Activated B cell treated with CpG ODN at 0.5 μM for 24 hours (primary cell): Measurements from ENCODE around the gene LYPLA2. TPM values are rescaled to one million over a fixed set of nuclear protein-coding genes. Genes with fewer than 3 reads are reported as not detected.
"Not testable (repeated sequence)": the region's sequence is repeated elsewhere in the genome, so short reads cannot be mapped to it uniquely, and the experiment has no call there.

Source experiments
- ATAC-seq: fragments of 200-7000 bp; cut with Tn5 transposase; one replicate; pipeline ENCODE4 v1.10.0; 2021; ENCODE audit warnings: low read depth, mild to moderate bottlenecking, moderate library complexity
- CTCF ChIA-PET: fragments of 350-600 bp; sonication (Branson Sonifier 250); formaldehyde crosslinking; loops from one replicate; lab custom pipeline; 2021; ENCODE audit warnings: antibody characterized with exemption; lab: Charles Lee
- POLR2A ChIA-PET: fragments of 350-600 bp; sonication (Branson Sonifier 250); formaldehyde crosslinking; loops from one replicate; lab custom pipeline; 2021; ENCODE audit warnings: antibody characterized with exemption; lab: Charles Lee
- DNase-seq: peaks from one replicate; pipeline ENCODE4 v3.0.0; 2022
- H3K27ac Mint-ChIP-seq: one replicate; pipeline ENCODE4 v1.8.0; 2020; ENCODE audit warnings: mixed read lengths
- H3K27me3 Mint-ChIP-seq: one replicate; pipeline ENCODE4 v1.8.0; 2021; ENCODE audit warnings: mixed read lengths
- H3K36me3 Mint-ChIP-seq: one replicate; pipeline ENCODE4 v1.8.0; 2021; ENCODE audit warnings: low read depth, mixed read lengths
- H3K4me1 Mint-ChIP-seq: one replicate; pipeline ENCODE4 v1.8.0; 2021; ENCODE audit warnings: mixed read lengths
- H3K4me3 Mint-ChIP-seq: one replicate; pipeline ENCODE4 v1.8.0; 2020; ENCODE audit warnings: mild to moderate bottlenecking, mixed read lengths
- H3K9me3 Mint-ChIP-seq: one replicate; pipeline ENCODE4 v1.8.0; 2020; ENCODE audit warnings: mixed read lengths
- CTCF ChIP-seq: fragments of 200-600 bp; IDR thresholded peaks from one replicate; pipeline ENCODE4 v1.8.0; 2022; ENCODE audit warnings: antibody characterized with exemption, mild to moderate bottlenecking
- intact Hi-C: fragments of 100-400 bp; cut with micrococcal nuclease; formaldehyde crosslinking; loops from one replicate; pipeline ENCODE4 v1.15.1; 2024
- total RNA-seq: library from RNA; stranded (reverse); gene quantifications from 2 replicates; pipeline ENCODE4 v1.2.3, GENCODE V29; 2022

Gene LYPLA2
- total RNA-seq, 1 donor from 2014 or later: 81.6 TPM

GRCh38 chr1:23825762-23826522 is 35.0 kb downstream of the LYPLA2 start:
- peak overlapping the region; percentile 96 for H3K4me3 Mint-ChIP-seq
- CTCF ChIA-PET: interaction anchor here (0.6 to 4.9 kb wide), 3 partner anchors 15 to 91 kb away, joined by 3 to 36 read pairs (median 6); no protein-coding TSS in a partner anchor
- peak; percentile 27 for ATAC-seq
- H3K27me3 Mint-ChIP-seq: no peaks in the 10 kb centered on the region
- no peaks in the 10 kb centered on the region for H3K9me3 Mint-ChIP-seq
- H3K36me3 Mint-ChIP-seq: peaks cover 5% of the 10 kb centered on the region
- intact Hi-C loops: loop anchor here (1.0 kb wide), 5 partner anchors 12 to 90 kb away; partner anchors contain the start of genes FUCA1 and GALE
- POLR2A ChIA-PET: interaction anchor here (0.6 to 3.8 kb wide), 30 partner anchors 9 to 1513 kb away, joined by 3 to 44 read pairs (median 5); partner anchors contain the start of genes CNR2, GALE, PITHD1 and PNRC2
- peak overlapping the region; percentile 95 for H3K27ac Mint-ChIP-seq
- no peak for TF ChIP-seq CTCF
- DNase-seq: no peak
- H3K4me1 Mint-ChIP-seq: peaks cover 20% of the 10 kb centered on the region

- H3K27me3 Mint-ChIP-seq, CTCF ChIA-PET, H3K27ac Mint-ChIP-seq, H3K9me3 Mint-ChIP-seq, H3K36me3 Mint-ChIP-seq, intact Hi-C loops, DNase-seq, ATAC-seq: not testable (repeated sequence)
- Mint-ChIP-seq H3K4me1 (peaks cover 20% of the 10 kb centered on the region), H3K4me3 (peak overlapping the region; percentile 96)
- POLR2A ChIA-PET: interaction anchor here (0.6 to 3.8 kb wide), 3 partner anchors 26 to 155 kb away, joined by 3 to 43 read pairs (median 27); partner anchors contain the start of gene GALE
Observed at GRCh38 chr1:23826590-23826989, 35.6 kb downstream of the LYPLA2 start.

- no peak for TF ChIP-seq CTCF
- H3K27ac Mint-ChIP-seq: no peak overlapping the region
- ATAC-seq (no peak), DNase-seq (no peak)
- peaks cover 5% of the 10 kb centered on the region for H3K36me3 Mint-ChIP-seq
- CTCF ChIA-PET: interaction anchor here (1.0 kb wide), 1 partner anchor 122 kb away, joined by 3 read pairs; no protein-coding TSS in a partner anchor
- H3K9me3 Mint-ChIP-seq: no peaks in the 10 kb centered on the region
- no peaks in the 10 kb centered on the region for H3K27me3 Mint-ChIP-seq
- POLR2A ChIA-PET: interaction anchor here (0.7 kb wide), 2 partner anchors 36 to 83 kb away, joined by 3 to 8 read pairs; no protein-coding TSS in a partner anchor
- intact Hi-C loops: no loop called here
- H3K4me3 Mint-ChIP-seq: peak overlapping the region; percentile 16
- H3K4me1 Mint-ChIP-seq: peaks cover 20% of the 10 kb centered on the region
Observed at GRCh38 chr1:23827717-23828116, 36.8 kb downstream of the LYPLA2 start.

- H3K4me3 Mint-ChIP-seq, CTCF ChIA-PET, H3K27ac Mint-ChIP-seq, H3K36me3 Mint-ChIP-seq, H3K4me1 Mint-ChIP-seq, H3K9me3 Mint-ChIP-seq, ATAC-seq, DNase-seq, H3K27me3 Mint-ChIP-seq, intact Hi-C loops, POLR2A ChIA-PET: not testable (repeated sequence)
Observed at GRCh38 chr1:23834156-23834555, 43.2 kb downstream of the LYPLA2 start.

- Mint-ChIP-seq H3K4me1 (peaks cover 10% of the 10 kb centered on the region), H3K9me3 (no peaks in the 10 kb centered on the region), H3K4me3 (no peak overlapping the region), H3K27me3 (no peaks in the 10 kb centered on the region), H3K36me3 (no peaks in the 10 kb centered on the region), H3K27ac (no peak overlapping the region)
- no peak for ATAC-seq
- CTCF ChIA-PET: no interaction called here
- POLR2A ChIA-PET: no interaction called here
- DNase-seq: no peak
- TF ChIP-seq CTCF: no peak
- intact Hi-C loops: no loop called here
Observed at GRCh38 chr1:23836037-23836436, 45.1 kb downstream of the LYPLA2 start.

DNA sequence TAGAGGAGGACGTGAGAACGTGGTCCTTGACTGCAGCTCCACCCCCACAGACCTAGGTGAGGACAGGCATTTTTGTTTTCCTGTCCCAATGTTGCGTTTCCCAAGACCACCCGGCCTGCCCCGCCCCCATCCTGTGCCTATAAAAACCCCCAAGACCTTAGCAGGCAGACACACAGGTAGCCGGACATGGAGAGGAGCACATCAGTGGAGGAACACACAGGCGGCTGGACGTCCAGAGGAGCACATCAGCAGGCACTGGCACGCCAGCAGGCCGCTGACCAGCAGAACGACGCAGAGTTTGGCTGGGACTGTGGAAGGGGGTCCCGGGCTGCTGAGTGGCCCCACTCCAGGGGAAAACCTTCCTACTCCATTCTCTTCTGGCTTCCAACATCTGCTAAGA is 47.0 kb downstream of the LYPLA2 start:
- H3K27ac Mint-ChIP-seq: peak overlapping the region; percentile 63
- intact Hi-C loops: loop anchor here (1.0 to 2.0 kb wide), 6 partner anchors 13 to 75 kb away; partner anchors contain the start of genes CNR2, FUCA1, HMGCL and PITHD1
- TF ChIP-seq CTCF: no peak
- H3K27me3 Mint-ChIP-seq: no peaks in the 10 kb centered on the region
- H3K36me3 Mint-ChIP-seq: no peaks in the 10 kb centered on the region
- ChIA-PET POLR2A (interaction anchor here (0.5 to 2.1 kb wide), 5 partner anchors 13 to 323 kb away, joined by 3 to 23 read pairs (median 5); partner anchors contain the start of genes CNR2 and HMGCL), CTCF (interaction anchor here (2.3 kb wide), 1 partner anchor 27 kb away, joined by 7 read pairs; no protein-coding TSS in a partner anchor)
- DNase-seq (peak; percentile 16), ATAC-seq (no peak)
- peaks cover 10% of the 10 kb centered on the region for H3K4me1 Mint-ChIP-seq
- H3K4me3 Mint-ChIP-seq: peak overlapping the region; percentile 76
- H3K9me3 Mint-ChIP-seq: no peaks in the 10 kb centered on the region
